ENCODE data around the gene DEPDC7.

DNA sequence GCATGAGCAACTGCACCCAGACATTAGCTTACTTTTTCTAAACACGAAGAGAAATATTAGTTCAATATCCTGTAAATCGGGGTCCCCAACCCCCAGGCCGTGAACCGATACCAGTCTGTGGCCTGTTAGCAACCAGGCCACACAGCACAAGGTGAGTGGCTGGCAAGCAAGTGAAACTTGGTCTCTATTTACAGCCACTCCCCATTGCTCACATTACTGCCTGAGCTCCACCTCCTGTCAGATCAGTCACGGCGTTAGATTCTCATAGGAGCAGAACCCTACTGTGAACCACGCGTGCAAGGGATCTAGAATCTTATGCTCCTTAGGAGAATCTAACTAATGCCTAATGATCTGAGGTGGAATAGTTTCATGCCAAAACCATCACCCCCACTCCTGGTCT is 27.8 kb upstream of the DEPDC7 start:
- TF ChIP-seq, protein P1, sequence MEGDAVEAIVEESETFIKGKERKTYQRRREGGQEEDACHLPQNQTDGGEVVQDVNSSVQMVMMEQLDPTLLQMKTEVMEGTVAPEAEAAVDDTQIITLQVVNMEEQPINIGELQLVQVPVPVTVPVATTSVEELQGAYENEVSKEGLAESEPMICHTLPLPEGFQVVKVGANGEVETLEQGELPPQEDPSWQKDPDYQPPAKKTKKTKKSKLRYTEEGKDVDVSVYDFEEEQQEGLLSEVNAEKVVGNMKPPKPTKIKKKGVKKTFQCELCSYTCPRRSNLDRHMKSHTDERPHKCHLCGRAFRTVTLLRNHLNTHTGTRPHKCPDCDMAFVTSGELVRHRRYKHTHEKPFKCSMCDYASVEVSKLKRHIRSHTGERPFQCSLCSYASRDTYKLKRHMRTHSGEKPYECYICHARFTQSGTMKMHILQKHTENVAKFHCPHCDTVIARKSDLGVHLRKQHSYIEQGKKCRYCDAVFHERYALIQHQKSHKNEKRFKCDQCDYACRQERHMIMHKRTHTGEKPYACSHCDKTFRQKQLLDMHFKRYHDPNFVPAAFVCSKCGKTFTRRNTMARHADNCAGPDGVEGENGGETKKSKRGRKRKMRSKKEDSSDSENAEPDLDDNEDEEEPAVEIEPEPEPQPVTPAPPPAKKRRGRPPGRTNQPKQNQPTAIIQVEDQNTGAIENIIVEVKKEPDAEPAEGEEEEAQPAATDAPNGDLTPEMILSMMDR (IDR thresholded peaks at IDR 0.05) = no peak
- TF ChIP-seq POLR2A (IDR thresholded peaks at IDR 0.05) = no peak
